Stimulated activated CD4-positive, alpha-beta T cell treated with anti-CD3 and anti-CD28 coated beads, Interleukin-1b, Interleukin-23, amount 100 ng/mL, for 4 hours (primary cell): ENCODE data around the gene ILK.

Source experiments
- DNase-seq, 2 donors: peaks; one replicate each; pipeline ENCODE4 v3.0.0-alpha.2; 2020; ENCODE audit warnings: low read depth in 2 of 2

ILK gene

DNA sequence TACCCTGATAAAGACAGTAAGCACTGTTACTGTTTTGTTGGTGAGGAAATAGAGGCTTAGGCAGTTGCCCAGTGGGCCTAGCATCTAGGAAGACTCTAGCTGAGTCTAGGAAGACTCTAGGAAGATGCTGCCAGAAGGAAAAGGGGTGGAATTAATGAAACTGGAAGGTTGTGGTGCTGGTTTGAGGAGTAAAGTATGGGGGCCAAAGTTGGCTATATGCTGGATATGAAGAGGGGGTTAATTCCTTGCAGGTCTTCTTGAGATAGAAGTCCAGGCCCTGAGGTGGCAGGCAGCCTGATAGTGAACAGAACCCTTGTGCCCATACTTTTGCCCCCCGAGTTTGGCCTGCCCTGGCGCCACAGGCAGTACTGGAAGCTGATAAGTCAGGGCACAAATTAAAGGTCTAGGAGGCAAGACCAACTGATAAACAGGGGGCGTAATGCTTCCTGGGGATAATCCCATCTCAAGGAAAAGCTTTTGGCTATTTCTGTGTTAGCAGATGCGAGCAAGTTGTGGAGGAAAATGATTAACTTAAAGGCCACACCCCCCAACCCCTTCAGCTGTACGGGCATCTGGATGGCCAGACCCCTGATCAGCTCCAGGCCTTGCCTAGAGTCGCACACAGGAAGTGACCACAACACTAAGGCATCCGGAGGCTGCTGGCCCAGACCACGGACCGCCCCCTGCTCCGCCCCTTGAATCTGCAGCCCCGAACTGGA, 3.1 kb downstream of the ILK start:
- DNase-seq: no peak

- DNase-seq: no peak
Observed at GRCh38 chr11:6607190-6607795, 3.7 kb downstream of the ILK start.

DNA sequence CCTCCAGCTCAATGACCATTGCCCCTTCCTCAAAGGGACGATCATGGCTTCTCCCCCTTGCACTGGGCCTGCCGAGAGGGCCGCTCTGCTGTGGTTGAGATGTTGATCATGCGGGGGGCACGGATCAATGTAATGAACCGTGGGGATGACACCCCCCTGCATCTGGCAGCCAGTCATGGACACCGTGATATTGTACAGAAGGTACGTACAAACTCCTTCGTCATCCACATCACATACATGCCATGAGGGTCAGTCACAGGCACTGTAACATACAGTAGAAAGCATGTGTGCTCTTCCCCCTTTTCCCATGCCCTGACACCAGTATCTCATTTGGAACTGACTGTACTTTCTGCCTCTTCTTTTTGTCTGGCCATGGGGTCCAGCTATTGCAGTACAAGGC, 4.4 kb downstream of the ILK start:
- no peak for DNase-seq

- no peak for DNase-seq
Observed at GRCh38 chr11:6608726-6609501, 5.3 kb downstream of the ILK start.

GRCh38 chr11:6609502-6610015, 6.0 kb downstream of the ILK start:
- DNase-seq: no peak

DNA sequence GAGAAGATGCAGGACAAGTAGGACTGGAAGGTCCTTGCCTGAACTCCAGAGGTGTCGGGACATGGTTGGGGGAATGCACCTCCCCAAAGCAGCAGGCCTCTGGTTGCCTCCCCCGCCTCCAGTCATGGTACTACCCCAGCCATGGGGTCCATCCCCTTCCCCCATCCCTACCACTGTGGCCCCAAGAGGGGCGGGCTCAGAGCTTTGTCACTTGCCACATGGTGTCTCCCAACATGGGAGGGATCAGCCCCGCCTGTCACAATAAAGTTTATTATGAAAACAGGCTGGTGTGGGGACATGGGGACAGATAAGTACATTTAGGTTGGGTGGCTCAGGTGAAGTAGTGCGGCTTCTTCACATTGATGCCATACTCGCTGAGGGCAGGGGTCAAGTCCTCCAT, 7.0 kb downstream of the ILK start:
- DNase-seq: no peak

DNA sequence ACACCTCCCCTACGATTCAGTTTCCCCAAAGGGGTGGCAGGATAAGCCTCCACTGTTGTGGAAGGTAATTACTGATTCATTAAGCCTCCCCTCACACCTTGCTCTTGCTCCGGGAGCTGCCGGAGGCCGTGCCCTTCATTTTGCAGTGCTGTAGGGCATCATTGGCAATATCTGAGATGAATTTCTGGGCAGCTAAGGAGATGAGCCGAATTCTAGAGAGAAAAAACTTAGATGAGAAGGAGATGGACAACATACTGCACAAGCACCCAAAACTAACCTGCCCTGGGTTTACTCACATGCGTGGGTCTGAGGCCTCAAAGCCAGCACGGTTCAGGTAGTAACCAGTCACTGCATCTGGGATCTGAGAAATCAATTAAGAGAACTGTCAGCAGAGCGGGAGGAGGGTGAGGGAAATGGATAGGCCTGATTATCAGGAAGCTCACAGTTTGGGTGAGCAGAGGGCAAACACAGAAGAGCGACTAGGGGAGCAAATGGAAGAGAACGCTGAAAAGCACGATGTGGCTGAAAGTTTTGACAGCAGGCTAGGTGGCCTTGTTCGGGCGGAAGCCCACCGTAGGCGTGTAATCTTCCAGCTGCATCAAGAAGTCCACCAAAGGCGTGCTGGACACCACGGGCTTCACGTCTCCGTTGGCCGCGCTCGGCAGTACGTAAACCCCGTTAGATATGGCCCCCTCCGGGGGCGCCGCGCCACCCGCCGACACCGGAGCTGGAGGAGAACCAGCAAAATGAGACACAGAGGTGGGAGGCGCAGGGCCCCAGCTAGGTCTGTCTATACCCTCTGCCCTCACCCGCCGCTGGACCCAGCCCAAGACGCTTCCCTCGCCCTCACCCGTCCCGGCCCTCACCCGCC, 7.8 kb downstream of the ILK start:
- peak in 1 of 2 donors; percentile 39 for DNase-seq

- no peak for DNase-seq
Observed at GRCh38 chr11:6611963-6612212, 8.3 kb downstream of the ILK start.

DNA sequence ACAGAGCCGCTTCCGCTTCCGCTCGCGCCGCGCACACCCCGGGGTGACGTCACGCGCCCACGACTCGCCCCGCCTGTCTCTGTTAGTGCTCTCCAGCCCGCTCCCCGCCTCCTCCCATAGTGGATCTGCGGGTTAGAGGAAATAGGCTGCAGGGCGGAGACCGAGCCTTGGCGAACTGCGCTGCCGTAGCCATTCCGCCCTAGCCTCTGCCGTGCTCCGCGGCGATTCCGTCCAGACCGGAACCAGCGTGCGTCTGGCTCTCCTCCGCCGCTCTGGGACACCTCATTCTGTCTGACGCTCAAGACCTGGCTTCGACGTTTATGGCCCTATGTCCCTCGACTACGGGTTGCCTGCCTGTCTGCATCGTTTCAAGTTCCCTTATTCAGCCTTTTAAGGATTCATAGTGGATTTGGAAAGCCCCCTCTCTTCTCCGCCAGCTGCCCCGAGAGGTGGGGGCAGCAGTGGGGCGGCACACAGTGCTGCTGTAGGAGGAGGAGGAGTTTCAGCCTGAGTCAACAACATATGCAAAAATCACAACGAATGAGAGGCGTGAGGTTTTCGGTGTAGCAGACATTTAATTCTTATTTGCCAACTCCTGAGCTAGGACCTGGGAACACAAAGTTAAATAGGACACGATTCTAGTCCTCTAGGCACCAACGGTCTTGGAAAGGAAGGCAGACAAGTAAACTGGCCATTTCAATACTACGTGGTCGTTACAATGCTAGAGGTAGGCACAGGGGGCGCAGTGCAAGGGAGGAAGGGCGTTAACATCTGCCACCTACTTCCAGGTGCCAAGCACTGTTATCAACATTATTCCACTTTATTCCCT, 8.9 kb downstream of the ILK start, which contains the start of gene TAF10:
Gene TAF10 (minus strand): TSS at position 4 of the 829 bp plus-strand sequence. CDS start 27 bp downstream, outside the sequence.
- DNase-seq: peak; percentile 93 to 94

- DNase-seq: no peak
Observed at GRCh38 chr11:6613496-6613895, 9.9 kb downstream of the ILK start.

GRCh38 chr11:6614446-6614845, 10.9 kb downstream of the ILK start:
- DNase-seq: no peak

- DNase-seq: no peak
Observed at GRCh38 chr11:6615046-6615445, 11.5 kb downstream of the ILK start.

- no peak for DNase-seq
Observed at GRCh38 chr11:6615882-6616585, 12.5 kb downstream of the ILK start.

DNA sequence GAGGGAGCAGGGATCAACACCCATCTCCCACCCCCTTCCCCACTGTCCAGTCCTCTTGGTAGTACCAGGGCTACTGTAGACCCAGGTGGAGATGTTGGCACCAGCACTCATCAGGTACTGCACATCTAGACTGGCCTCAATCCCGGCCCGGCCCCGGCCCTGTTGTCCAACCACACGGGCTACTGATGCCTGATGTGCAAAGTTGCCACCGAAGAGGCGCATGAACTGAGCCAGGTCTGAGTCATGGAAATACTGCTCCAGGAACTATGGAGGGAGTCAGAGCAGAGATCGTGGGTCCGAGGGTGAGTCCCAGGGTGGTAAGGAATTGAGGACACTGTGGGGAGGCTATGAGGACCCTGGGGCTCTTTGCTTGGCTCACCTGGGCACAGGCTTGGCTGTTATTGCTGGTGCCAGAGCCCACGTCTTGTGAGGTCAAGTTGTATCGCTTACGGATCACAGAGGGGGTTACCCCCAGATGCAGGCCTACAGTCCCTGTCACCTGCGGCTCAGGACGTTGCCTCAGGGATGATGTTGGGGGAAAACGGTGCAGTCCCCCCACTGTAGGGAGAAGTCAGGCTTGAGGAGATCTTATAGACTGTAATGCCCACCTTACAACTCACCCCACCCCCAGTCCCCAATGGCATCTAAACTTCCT, 13.1 kb downstream of the ILK start:
- DNase-seq: no peak

GRCh38 chr11:6617315-6617781, 13.8 kb downstream of the ILK start:
- DNase-seq: no peak

- peak in 1 of 2 donors; percentile 64 for DNase-seq
Observed at GRCh38 chr11:6618117-6619003, 14.8 kb downstream of the ILK start.

DNA sequence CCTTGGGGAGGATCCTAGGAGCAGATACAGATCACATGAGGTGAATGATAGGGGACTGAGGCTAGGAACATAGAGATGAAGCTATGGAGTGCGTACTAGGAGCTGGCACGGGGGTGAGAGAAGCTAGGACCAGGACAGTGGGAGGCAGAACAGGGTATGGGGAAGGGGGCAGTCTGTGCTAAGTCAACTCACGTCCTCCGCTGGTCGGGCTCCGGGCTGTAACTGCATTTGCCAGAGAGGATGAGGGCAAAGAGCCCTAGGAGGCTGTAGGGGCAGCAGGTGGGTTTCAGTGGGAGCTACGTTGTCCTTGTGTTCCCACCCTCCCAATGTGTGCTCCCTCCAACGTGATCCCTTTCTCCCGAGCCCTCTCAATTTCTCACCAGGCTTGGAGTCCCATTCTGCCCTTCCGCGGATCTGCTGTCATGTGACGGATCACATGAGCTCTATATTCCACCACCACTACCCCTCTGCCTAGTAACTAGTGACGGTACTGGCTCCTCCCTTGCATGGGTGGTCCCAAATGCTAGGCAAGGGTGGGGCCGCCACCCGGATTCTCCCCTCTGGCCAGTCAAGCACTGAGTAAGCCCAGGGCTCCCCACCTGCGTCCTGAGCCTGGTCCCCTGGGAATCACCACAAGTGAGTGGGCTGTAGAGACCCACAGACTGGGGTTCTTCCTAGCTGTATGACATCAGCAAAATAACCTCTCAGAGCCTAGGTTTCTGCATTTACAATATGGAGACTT, 15.6 kb downstream of the ILK start, which contains the start of gene TPP1:
Gene TPP1 (minus strand): TSS at position 419 of the 742 bp plus-strand sequence. CDS start 22 bp downstream, at position 397.
- DNase-seq: peak; percentile 70 to 82

DNA sequence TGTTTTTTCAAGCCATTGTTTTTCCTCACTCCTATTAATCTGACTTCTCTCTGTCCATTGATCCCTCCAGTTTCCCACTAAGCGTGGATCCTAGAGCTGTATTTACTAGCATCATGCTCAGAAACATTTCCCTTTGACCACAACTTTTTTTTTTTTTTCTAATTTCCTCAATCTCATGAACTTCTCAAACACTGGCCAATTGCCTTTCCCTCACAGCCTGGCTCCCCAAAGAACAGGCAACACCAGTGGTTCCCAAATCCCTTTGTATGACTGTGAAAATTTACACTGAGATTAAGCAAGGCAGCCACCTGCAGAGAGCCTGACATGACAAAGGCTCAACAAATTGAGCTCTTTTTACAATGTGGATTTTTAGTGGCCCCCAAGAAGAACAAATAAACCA, 17.1 kb downstream of the ILK start:
- no peak for DNase-seq
